K562 (cell line): ENCODE measurements around the gene NRAP. TPM values are rescaled to one million over a fixed set of nuclear protein-coding genes. Genes with fewer than 3 reads are reported as not detected.

Source experiments
- ATAC-seq: fragments of 200-7000 bp; cut with Tn5 transposase; 3 replicates; pipeline ENCODE4 v1.9.1; 2020; ENCODE audit warnings: moderate library complexity
- BruUV-seq: library from RNA; stranded (reverse); fragments of 400-500 nt; replicated peaks from 2 replicates; lab custom pipeline; 2021; lab: Mats Ljungman, UMichigan
- CTCF ChIA-PET: fragments of 300-600 bp; formaldehyde crosslinking; extraction: SDS; loops from one replicate; lab custom pipeline; 2021; ENCODE audit warnings: low intra/inter-chr PET ratio; lab: Yijun Ruan, JAX
- POLR2A ChIA-PET: fragments of 300-600, 350-650 bp; sonication (Branson Sonifier 250); formaldehyde crosslinking; extraction: SDS; loops from one replicate; lab custom pipeline; 2021; ENCODE audit warnings: antibody characterized with exemption, inconsistent platforms; lab: Yijun Ruan, JAX
- DNase-seq, 4 experiments: peaks; one replicate each; pipeline versions ENCODE4 v3.0.0 to v3.0.0-alpha.2; 2011 to 2018; ENCODE audit warnings: low spot score in 3 of 4, mixed read lengths in 3 of 4; ENCODE audit errors: extremely low read depth in 1 of 4
- FAIRE-seq: peaks from 2 replicates; lab custom pipeline; 2011; peaks lifted over from hg19 to GRCh38; lab: Jason Lieb, UNC
- H2AFZ ChIP-seq: 2 replicates; pipeline ENCODE4 v1.6.0; 2011; ENCODE audit warnings: low read depth, low read length, control low read depth, inconsistent platforms
- H3K27ac ChIP-seq: fragments of 200-600 bp; 3 replicates; pipeline ENCODE4 v1.8.0; 2011; ENCODE audit warnings: low read depth, mild to moderate bottlenecking, control low read depth, inconsistent platforms, low read length, moderate library complexity, mixed read lengths; ENCODE audit errors: extremely low read depth
- H3K27me3 ChIP-seq, 2 experiments: fragments of 300-600 bp in 1 of 2; 2 replicates in 1 of 2; 3 replicates in 1 of 2; pipeline versions ENCODE4 v1.6.0 to v1.8.0; 2011; ENCODE audit warnings: inconsistent platforms in 2 of 2, low read length in 2 of 2, mild to moderate bottlenecking in 1 of 2, mixed read lengths in 1 of 2, moderate library complexity in 1 of 2; ENCODE audit not compliant: control insufficient read depth in 2 of 2, insufficient read depth in 2 of 2
- H3K36me3 ChIP-seq: fragments of 300-600 bp; 3 replicates; pipeline ENCODE4 v1.8.0; 2011; ENCODE audit warnings: mild to moderate bottlenecking, low read length, inconsistent platforms; ENCODE audit not compliant: control insufficient read depth, insufficient read depth
- H3K4me1 ChIP-seq, 2 experiments: fragments of 200-600 bp in 1 of 2; replicated peaks in 1 of 2; 2 replicates in 1 of 2; 3 replicates in 1 of 2; pipeline versions ENCODE4 v1.5.1 to v1.8.0; 2011; ENCODE audit warnings: inconsistent platforms in 2 of 2, low read length in 2 of 2, mild to moderate bottlenecking in 1 of 2, mixed read lengths in 1 of 2, moderate library complexity in 1 of 2; ENCODE audit not compliant: control insufficient read depth in 2 of 2, insufficient read depth in 2 of 2
- H3K4me2 ChIP-seq: 2 replicates; pipeline ENCODE4 v1.6.1; 2011; ENCODE audit warnings: low read length, control low read depth, inconsistent platforms, mixed read lengths; ENCODE audit not compliant: insufficient read depth
- H3K4me3 ChIP-seq: fragments of 200-600 bp; sonication (generic), shearing (Covaris generic); 2 replicates; pipeline ENCODE4 v1.5.1; 2016; ENCODE audit warnings: control low read depth, inconsistent platforms
- H3K79me2 ChIP-seq: fragments of 200-600 bp; 3 replicates; pipeline ENCODE4 v1.8.0; 2011; ENCODE audit warnings: low read length, inconsistent platforms; ENCODE audit not compliant: control insufficient read depth, insufficient read depth
- H3K9ac ChIP-seq, 2 experiments: 2 replicates each; pipeline versions ENCODE4 v1.6.0 to v1.6.1; 2011; ENCODE audit warnings: low read depth in 2 of 2, low read length in 2 of 2, control low read depth in 1 of 2, inconsistent platforms in 1 of 2, mild to moderate bottlenecking in 1 of 2, mixed read lengths in 1 of 2; ENCODE audit not compliant: insufficient read depth in 1 of 2
- H3K9me1 ChIP-seq: one replicate; pipeline ENCODE4 v1.6.0; 2011; ENCODE audit warnings: inconsistent platforms, mild to moderate bottlenecking, low read length, moderate library complexity; ENCODE audit not compliant: control insufficient read depth, insufficient read depth
- H3K9me3 ChIP-seq: replicated peaks from 2 replicates; pipeline ENCODE4 v1.5.1; 2011; ENCODE audit warnings: low read depth, low read length, inconsistent platforms; ENCODE audit not compliant: control insufficient read depth, insufficient read depth
- H4K20me1 ChIP-seq: replicated peaks from 2 replicates; pipeline ENCODE4 v1.6.1; 2011; ENCODE audit warnings: low read length, inconsistent platforms, mixed read lengths; ENCODE audit not compliant: control insufficient read depth, insufficient read depth
- ETV6 ChIP-seq, 3 experiments: fragments of 150-350 bp in 1 of 3; sonication (generic) in 1 of 3; formaldehyde crosslinking in 1 of 3; IDR thresholded peaks; 2 replicates each; pipeline versions ENCODE4 v1.6.1 to v1.8.0; 2014 to 2022; ENCODE audit warnings: borderline replicate concordance in 2 of 3, low read depth in 2 of 3, antibody characterized with exemption in 1 of 3, low read length in 1 of 3, mild to moderate bottlenecking in 1 of 3, missing genetic modification reagents in 1 of 3
- MAFG ChIP-seq: fragments of 450-650 bp; conservative IDR thresholded peaks from 2 replicates; pipeline ENCODE4 v1.6.1; 2016; ENCODE audit warnings: missing genetic modification characterization, missing compliant biosample characterization
- TAF1 ChIP-seq: IDR thresholded peaks from 2 replicates; pipeline ENCODE4 v1.6.1; 2011; ENCODE audit warnings: mild to moderate bottlenecking, low read length, moderate library complexity; ENCODE audit not compliant: insufficient read depth, control insufficient read depth, severe bottlenecking; ENCODE audit errors: extremely low read depth
- ZBTB17 ChIP-seq: fragments of 450-650 bp; formaldehyde crosslinking; IDR thresholded peaks from 2 replicates; pipeline ENCODE4 v1.4.0; 2020; ENCODE audit warnings: mild to moderate bottlenecking
- WGBS: fragments of 100-300 bp; shearing (Covaris generic); methylation state at CpG from one replicate; pipeline ENCODE4 v1.1.6; 2016; ENCODE audit warnings: low coverage, mixed read lengths; ENCODE audit not compliant: insufficient coverage; ENCODE audit errors: missing lambda C conversion rate; 5-methylcytosine and 5-hydroxymethylcytosine counted together
- in situ Hi-C: fragments of 300-500 bp; cut with MboI; formaldehyde crosslinking; loops from 4 replicates; pipeline ENCODE4 v1.15.0; 2018; ENCODE audit warnings: inconsistent platforms, mixed read lengths
- intact Hi-C: fragments of 100-400 bp; cut with micrococcal nuclease; formaldehyde crosslinking; loops from 2 replicates; pipeline ENCODE4 v1.14.2; 2022
- polyA plus RNA-seq, 8 experiments: library from polyadenylated mRNA; depleted of rRNA in 4 of 8; stranded (reverse) in 5 of 8; unstranded in 3 of 8; fragments of >200 nt; fragmentation: Nextera tagmentation in 2 of 8; fragmentation: Illumina TruSeq in 1 of 8; extraction: Ambion mirVana in 2 of 8; extraction: Trizol in 1 of 8; gene quantifications; 2 replicates each; pipeline versions ENCODE4 v1.2.1 to v1.2.3, GENCODE V29; 2011 to 2014; ENCODE audit warnings: inconsistent platforms in 1 of 8, missing spikeins in 1 of 8
- total RNA-seq, 7 experiments: library from RNA; depleted of rRNA in 6 of 7; stranded (reverse); fragments of >200 nt in 6 of 7; fragmentation: Illumina TruSeq in 2 of 7; extraction: Trizol in 2 of 7; gene quantifications; 2 replicates each; pipeline versions ENCODE4 v1.2.1 to v1.2.3, GENCODE V29; 2011 to 2021; ENCODE audit warnings: low replicate concordance in 1 of 7

NRAP gene
- total and polyA plus RNA-seq, 9 of the 15 experiments (the other 6 are each of a cell fraction or from before 2014, with no cell fraction given), result not detected

DNA sequence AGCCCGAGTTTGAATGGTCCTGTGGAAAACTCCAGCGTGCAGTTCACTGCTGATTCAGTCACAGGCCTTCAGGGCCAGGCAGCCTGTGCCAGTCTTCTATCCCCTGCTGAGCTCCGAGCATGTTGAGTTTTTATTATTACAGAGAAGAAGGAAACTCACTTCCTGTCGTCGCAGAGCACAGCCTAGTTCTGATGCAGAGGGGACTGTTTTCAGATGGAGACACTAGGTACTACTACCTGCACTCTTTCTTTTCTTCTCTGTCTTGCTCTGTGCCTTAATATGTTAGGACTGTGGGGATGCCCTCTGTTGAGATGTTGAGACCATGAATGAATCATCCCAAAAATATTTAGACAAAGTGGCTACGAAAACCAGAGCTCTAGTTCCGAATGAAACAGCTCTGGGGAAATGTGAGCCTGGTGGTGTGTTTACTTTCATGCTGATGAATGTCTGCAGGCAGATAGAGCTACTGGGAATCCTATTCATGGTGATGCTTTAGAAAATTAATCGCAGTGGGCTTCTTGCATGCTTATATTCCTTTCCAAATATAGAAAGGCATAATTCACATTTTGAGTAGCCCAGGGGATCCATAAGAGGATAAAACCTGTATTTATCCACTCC, 45.5 kb upstream of the NRAP start:
- no peak for ATAC-seq
- no peak for FAIRE-seq
- POLR2A ChIA-PET, result no interaction called here
- intact Hi-C loops (loop anchor here (10.0 kb wide), 1 partner anchor 595 kb away; no protein-coding TSS in a partner anchor), in situ Hi-C loops (loop anchor here (10.0 kb wide), 1 partner anchor 395 kb away; no protein-coding TSS in a partner anchor)
- no peaks in the 10 kb centered on the region for H4K20me1 ChIP-seq
- CTCF ChIA-PET, result no interaction called here
- no peaks in the 10 kb centered on the region; a peak in 1 of 5 replicates for H3K4me1 ChIP-seq
- no peak overlapping the region for H3K4me2 ChIP-seq
- DNase-seq, result no peak
- H3K79me2 ChIP-seq, result no peaks in the 10 kb centered on the region
- H3K9ac ChIP-seq, result no peak overlapping the region
- no peak overlapping the region for H2AFZ ChIP-seq
- H3K4me3 ChIP-seq, result no peak overlapping the region
- BruUV-seq, result no TSS peak
- no peaks in the 10 kb centered on the region for H3K9me3 ChIP-seq
- H3K9me1 ChIP-seq, result no peaks in the 10 kb centered on the region
- no peak overlapping the region for H3K27ac ChIP-seq
- WGBS, result 0% methylated on average over 3 of the region's 8 CpGs
- H3K36me3 ChIP-seq, result no peaks in the 10 kb centered on the region
- TF ChIP-seq ETV6 (IDR thresholded peaks at IDR 0.05; ENCODE audit: borderline replicate concordance in 1 of 2, low read depth in 2 of 2, low read length in 1 of 2) (no peak), ETV6 (CRISPR knock-in tag; IDR thresholded peaks at IDR 0.05; ENCODE audit: borderline replicate concordance) (no peak), TAF1 (no peak), MAFG (no peak), ZBTB17 (CRISPR knock-in tag) (no peak)
- peaks cover 5 to 21% of the 10 kb centered on the region in 2 experiments; a peak in 3 of 5 replicates for H3K27me3 ChIP-seq
